Left hindlimb (tissue), 1 donor: ENCODE data around the gene HIVEP3.
A peak's percentile ranks its signal among the peaks of the same experiment; 100 is the strongest.

ENCODE experiments used
- DNase-seq: peaks from one replicate; pipeline ENCODE4 v3.0.0-alpha.2; 2018

The HIVEP3 gene

DNA sequence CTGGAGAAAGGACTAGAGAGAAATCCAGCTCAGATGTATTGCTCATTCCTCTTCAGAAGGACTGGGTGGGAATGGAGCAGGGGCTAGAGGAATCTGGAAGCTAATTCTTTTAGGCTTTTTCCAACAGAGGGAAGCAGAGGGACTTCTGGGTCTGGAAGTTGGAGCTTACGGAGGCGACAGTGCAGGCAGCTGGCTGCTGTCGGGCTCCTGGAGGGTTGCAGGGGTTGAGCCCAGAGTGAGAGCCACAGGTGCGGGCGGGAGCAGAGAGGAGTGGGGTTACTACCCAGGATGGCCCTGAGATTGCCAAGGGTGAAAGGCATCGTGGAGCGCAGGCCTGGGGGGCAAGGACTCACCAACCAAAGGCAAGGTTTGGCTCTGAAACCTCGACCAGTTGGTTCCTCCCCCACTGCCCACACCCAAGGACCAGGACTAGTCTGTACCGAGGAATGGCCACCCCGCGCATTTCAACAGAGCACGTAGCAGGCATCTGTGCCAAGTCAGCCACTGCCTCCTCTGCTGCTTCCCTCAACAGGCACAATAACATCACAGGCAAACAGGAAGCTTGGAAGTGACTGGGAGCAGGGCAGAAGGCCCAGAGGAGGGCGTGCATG, 411.5 kb downstream of the HIVEP3 start:
- no peak for DNase-seq

- DNase-seq = no peak
Observed at GRCh38 chr1:41504114-41505035, 414.3 kb downstream of the HIVEP3 start.

- DNase-seq = no peak
Observed at GRCh38 chr1:41503538-41504113, 415.1 kb downstream of the HIVEP3 start.

DNA sequence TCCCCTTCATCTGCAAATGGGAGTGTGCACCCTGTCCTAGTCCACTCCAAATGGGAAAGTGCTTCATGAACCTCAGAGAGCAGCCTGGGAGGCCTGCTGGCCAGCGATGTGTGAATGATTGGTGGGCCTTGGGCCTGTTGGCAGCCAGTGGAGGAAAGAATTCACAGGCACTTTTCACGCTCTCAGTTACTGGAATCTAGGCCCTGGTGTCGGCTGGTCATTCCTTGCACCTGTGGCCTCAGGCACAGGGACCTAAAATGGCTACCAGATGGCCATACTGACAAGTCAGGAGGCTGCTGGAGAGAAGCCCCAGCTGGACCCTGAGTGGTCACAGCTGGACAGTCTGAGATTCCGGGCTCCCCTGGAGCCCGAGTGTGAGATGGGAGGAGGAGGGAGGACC, 415.8 kb downstream of the HIVEP3 start:
- DNase-seq = no peak

DNA sequence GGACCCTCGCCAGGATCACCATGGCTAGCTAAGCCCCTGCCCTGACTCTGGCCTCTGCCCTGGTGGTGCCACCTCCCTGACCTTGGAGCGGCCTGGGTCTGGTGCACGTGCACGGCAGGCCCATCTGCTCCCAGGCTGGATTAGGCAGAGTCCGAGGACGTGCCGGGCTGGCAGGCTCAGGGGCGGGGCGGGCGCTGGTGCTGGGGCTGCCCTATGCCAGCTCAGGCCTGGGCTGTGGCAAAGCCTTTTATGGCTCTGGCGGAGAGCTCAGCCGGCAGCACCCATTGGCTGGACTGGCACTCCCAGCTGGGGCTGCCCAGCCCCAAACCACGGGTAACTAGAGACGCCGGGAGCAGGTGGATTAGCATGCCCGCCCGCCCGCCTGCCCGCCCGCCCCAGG, 417.1 kb downstream of the HIVEP3 start:
- no peak for DNase-seq

DNA sequence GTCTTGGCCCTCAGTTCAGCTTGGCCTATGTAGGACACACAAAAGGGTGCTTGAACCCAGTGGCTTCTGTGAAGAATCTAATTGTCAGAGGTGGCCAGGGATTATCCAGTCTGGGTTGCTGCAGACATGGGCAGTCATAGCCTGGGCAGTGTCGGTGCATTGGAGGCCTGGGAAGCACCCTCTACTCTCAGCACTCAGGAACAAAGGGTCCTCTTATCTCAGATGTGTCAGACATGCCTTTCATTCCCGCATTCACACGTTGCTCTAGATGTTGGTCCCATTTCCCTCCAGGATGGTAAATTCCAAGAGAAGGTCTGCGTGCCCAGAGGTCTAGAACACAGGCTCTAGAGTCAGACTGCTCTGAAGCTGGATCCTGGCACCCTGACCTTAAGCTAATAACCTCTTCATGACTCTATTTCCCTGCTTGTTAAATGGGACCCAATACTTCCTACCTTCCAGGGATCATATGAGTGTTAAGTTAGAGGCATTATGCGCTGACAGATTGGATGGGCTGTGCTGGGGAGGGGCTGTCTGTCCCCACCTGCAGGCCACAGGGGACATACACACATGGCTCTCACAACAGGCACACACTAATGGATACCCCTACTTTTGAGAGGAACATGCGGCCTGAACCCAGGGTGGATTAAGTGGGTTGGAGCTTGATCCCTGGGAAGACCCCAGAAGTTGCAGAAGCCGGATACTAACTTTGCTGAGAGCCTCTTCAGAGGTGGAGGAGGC, 417.8 kb downstream of the HIVEP3 start:
- DNase-seq = no peak

GRCh38 chr1:41500378-41500777, 418.3 kb downstream of the HIVEP3 start:
- DNase-seq = no peak

DNA sequence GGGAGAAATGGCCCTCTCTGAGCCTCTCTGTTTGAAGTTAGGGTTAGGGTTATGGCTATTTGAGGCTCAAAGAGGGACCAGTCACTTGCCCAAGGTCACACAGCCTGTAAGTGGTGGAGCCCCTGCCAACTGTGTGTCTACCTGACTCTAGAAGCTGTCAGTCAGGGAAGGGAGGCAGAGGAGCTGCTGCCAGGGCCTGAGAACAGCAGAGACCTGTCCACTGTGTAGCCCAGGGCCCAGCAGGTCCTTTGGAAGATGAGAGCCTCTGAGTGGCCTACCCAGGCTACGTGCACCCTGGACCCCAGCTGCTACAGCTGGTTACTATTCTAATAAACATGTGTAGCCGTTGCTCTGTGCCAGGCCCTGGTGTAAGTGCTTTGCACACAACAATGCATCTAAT, 419.1 kb downstream of the HIVEP3 start:
- no peak for DNase-seq

GRCh38 chr1:41498804-41499203, 419.9 kb downstream of the HIVEP3 start:
- no peak for DNase-seq

GRCh38 chr1:41498391-41498790, 420.3 kb downstream of the HIVEP3 start:
- no peak for DNase-seq

- DNase-seq = no peak
Observed at GRCh38 chr1:41497461-41498030, 421.2 kb downstream of the HIVEP3 start.

DNA sequence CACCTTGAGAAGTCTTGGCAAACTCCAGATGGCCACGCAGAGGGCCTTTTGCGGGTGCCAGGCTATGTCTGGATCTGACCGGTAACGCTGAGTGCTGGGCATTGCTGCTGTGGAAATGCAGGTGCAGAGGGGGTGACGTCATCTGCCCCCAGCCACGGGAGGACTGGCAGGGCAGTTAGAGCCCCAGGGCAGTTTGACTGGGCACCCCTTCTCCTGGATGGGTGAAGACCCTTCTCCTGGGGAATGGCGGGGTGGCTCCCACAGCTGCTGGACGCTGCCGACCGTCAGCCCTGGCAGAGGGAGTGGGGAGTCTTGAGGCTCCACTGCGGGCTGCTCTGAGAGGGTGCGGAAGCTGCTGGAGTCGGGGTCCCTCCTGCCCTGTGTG, 421.7 kb downstream of the HIVEP3 start:
- DNase-seq = no peak

- DNase-seq = peak; percentile 89
Observed at GRCh38 chr1:41496080-41497055, 422.4 kb downstream of the HIVEP3 start.

- no peak for DNase-seq
Observed at GRCh38 chr1:41495210-41495948, 423.3 kb downstream of the HIVEP3 start.

DNA sequence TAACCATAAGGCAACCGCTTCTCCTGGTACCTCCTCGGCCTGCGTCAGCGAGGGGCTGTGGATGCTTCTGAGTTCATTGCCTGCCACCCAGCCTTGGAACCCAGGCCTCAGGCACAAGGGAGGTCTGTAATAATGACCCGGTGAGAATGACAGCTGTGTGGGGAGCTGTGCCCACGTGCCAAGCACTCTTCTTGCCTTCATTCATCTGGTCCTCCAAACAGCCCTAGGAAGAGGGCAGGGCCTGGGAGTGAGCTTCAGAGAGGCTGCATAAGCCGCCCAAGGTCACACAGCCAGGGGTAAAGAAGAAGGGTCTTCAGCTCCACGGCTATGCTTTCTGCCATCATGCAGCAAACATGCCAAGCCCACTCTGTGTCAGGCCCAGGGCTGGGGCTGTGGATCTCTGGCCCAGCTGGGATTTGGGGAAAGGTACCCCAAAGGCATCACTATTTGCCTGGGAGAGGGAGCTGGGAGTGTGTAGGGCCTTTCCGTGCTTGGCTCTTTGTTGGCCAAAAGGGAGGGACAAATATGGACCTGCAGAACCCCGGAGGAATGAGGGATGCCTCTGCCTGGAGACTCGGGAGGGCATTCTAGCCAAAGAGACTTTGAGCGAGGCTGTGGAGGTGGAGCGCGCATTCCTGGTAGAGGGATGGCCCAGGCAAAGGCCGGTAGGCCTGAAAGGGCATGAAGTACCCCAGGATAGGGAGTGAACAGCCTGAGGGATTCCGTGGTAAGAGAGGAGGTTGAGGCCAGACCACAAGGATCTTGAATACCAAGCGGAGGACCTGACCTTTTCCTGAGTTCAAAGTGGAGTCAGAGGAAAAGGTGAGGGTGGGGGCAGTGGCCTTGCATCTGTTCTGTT, 424.1 kb downstream of the HIVEP3 start:
- no peak for DNase-seq

DNA sequence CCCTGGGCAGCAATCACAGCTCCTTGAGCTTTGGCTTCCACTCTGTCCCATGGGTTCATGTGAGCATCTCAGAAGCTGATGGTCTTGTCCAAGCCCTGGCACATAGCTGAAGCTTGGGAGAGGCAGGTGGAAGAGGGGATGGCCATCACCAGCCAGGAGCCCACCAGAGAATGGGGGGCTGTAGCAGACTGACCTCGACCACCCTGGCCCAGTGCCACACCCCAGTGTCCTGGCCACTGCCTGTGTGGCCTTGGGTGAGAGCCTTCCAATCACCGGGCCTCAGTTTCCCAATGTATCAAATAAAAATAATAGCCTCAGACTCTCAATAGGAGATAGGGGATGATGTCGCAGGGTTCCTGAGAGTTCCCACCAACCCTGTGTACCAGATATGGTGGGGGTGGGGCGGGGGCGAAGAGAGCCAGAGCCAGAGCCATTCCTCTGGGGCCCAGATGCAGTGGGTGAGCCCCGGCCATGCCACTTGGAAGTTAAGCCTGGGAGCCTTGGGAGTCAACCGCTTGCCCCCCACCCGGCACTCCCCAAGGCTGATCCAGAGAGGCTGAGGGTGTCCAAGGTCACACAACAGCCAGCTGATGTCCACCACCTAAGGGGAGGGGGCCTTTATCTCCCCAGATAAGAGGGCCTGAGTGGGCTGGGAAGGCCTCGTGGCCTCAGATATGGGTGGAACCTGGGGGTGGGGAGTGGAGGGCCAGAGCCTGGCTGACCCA, 424.9 kb downstream of the HIVEP3 start:
- DNase-seq = no peak

- no peak for DNase-seq
Observed at GRCh38 chr1:41493117-41493536, 425.6 kb downstream of the HIVEP3 start.

- no peak for DNase-seq
Observed at GRCh38 chr1:41492341-41492848, 426.3 kb downstream of the HIVEP3 start.

- DNase-seq = no peak
Observed at GRCh38 chr1:41490911-41491310, 427.8 kb downstream of the HIVEP3 start.
